Lower lobe of right lung (tissue), 2 donors: ENCODE results near the gene INTS1. TPM values are rescaled to one million over a fixed set of nuclear protein-coding genes. Genes with fewer than 3 reads are reported as not detected.

Experiments
- ATAC-seq, 2 donors: fragments of 200-7000 bp; cut with Tn5 transposase; one replicate each; pipeline ENCODE4 v1.9.1; 2020 to 2022; ENCODE audit warnings: mild to moderate bottlenecking in 2 of 2, moderate library complexity in 2 of 2
- DNase-seq: peaks from one replicate; pipeline ENCODE4 v3.0.0-alpha.2; 2020
- H3K27ac ChIP-seq: fragments of 200-600 bp; one replicate; pipeline ENCODE4 v1.8.0; 2022
- H3K27me3 ChIP-seq: fragments of 200-600 bp; one replicate; pipeline ENCODE4 v1.8.0; 2022; ENCODE audit warnings: low read depth
- H3K36me3 ChIP-seq: fragments of 200-600 bp; one replicate; pipeline ENCODE4 v1.8.0; 2022; ENCODE audit warnings: mild to moderate bottlenecking
- H3K4me1 ChIP-seq: fragments of 200-600 bp; one replicate; pipeline ENCODE4 v1.8.0; 2022
- H3K4me3 ChIP-seq: fragments of 200-600 bp; one replicate; pipeline ENCODE4 v1.8.0; 2022; ENCODE audit warnings: mild to moderate bottlenecking
- H3K9me3 ChIP-seq: fragments of 200-600 bp; one replicate; pipeline ENCODE4 v1.8.0; 2022
- intact Hi-C: fragments of 100-400 bp; cut with DNase I; formaldehyde crosslinking; loops from one replicate; pipeline ENCODE4 v1.11.0; 2022
- total RNA-seq: library from RNA; stranded (reverse); fragmentation: NEBNext Ultra II Directional; extraction: Animal tissue kit (Norgen Biotek cat#: 25700); gene quantifications from one replicate; pipeline ENCODE4 v1.2.1, GENCODE V29; 2021
- TF ChIP-seq, protein P1 (sequence below): fragments of 200-600 bp; IDR thresholded peaks from one replicate; pipeline ENCODE4 v1.8.0; 2022; ENCODE audit warnings: antibody characterized with exemption, mild to moderate bottlenecking
- donor health status: DM: no; HTN: yes; CAD: no; lungs with severe emphysema.

The INTS1 gene
- total RNA-seq, 1 donor from 2014 or later, result 50.8 TPM

DNA sequence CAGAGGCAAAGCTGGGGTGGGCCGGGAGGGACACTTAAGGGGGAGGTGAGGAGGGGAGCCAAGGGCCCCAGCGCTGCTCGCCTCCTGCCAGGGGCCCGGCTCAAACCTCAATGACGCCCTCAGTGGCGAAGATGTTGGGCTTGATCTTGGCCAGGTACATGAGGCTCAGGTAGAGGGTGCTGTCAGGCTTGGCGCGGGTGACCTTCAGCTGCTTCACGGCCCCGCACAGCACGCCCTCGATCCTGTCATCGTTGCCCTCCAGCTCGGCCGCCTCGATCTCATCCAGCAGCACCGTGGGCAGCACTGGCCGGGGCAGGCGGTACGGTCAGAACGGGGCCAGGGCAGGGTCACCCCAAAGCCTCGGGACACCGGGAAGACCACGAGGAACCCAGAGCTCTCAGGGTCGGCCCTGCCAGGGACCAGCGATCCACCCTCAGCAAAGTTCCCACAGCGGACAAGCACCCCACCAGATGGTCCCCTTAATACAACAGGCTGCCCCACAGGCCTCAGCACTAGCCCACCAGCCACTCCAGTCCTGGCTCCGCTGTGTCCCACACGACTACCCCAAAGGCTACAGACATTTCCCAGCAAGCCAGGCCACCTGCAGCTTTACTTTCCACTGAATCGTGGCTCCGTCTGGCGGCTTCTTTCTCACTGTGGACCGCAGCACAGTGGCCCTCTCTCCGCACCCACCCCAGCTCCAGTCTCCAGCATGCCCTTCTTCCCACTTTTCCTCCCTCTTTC, 4.0 kb downstream of the INTS1 start:
- Histone ChIP-seq H3K4me3 (no peak overlapping the region), H3K27ac (no peak overlapping the region), H3K9me3 (no peaks in the 10 kb centered on the region), H3K27me3 (no peaks in the 10 kb centered on the region), H3K36me3 (peaks cover 75% of the 10 kb centered on the region), H3K4me1 (peaks cover 22% of the 10 kb centered on the region)
- ATAC-seq (no peak), DNase-seq (no peak)
- TF ChIP-seq, protein P1, sequence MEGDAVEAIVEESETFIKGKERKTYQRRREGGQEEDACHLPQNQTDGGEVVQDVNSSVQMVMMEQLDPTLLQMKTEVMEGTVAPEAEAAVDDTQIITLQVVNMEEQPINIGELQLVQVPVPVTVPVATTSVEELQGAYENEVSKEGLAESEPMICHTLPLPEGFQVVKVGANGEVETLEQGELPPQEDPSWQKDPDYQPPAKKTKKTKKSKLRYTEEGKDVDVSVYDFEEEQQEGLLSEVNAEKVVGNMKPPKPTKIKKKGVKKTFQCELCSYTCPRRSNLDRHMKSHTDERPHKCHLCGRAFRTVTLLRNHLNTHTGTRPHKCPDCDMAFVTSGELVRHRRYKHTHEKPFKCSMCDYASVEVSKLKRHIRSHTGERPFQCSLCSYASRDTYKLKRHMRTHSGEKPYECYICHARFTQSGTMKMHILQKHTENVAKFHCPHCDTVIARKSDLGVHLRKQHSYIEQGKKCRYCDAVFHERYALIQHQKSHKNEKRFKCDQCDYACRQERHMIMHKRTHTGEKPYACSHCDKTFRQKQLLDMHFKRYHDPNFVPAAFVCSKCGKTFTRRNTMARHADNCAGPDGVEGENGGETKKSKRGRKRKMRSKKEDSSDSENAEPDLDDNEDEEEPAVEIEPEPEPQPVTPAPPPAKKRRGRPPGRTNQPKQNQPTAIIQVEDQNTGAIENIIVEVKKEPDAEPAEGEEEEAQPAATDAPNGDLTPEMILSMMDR, result no peak
- intact Hi-C loops, result no loop called here

DNA sequence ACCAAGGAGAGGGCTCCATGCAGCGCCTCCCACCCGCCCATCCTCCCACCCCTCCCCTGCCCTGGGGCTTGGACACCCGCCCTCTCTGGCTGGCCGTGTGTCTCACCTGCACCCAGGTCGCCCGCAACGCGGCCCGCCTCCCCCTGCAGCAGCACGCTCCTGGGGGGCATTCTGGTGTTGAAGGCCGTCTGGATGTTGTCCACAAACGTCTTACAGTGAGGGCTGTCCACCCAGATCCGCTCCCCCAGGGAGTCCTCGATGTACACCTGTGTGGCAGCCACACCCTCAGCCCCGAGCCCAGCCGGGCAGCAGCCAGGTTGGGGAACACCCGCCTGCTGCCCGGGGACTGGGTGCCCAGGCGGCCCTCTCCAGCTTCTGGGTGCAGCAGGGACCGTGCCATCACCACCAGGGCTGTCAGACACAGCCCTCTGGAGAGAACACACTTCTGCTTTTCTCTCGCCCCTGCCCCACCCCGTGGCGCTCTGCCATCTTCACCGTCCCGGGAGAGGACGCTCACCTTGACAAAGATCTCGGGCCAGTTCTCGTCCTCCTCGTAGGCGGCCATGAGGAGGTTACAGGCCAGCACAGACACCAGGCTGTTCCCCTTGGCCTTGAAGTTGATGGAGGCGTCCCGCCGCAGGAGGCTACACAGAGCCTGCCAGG, 4.7 kb downstream of the INTS1 start:
- Histone ChIP-seq H3K27ac (no peak overlapping the region), H3K4me1 (peaks cover 17% of the 10 kb centered on the region), H3K9me3 (no peaks in the 10 kb centered on the region), H3K36me3 (peaks cover 82% of the 10 kb centered on the region), H3K27me3 (no peaks in the 10 kb centered on the region), H3K4me3 (no peak overlapping the region)
- DNase-seq (no peak), ATAC-seq (no peak)
- TF ChIP-seq, protein P1, result no peak
- intact Hi-C loops, result no loop called here

DNA sequence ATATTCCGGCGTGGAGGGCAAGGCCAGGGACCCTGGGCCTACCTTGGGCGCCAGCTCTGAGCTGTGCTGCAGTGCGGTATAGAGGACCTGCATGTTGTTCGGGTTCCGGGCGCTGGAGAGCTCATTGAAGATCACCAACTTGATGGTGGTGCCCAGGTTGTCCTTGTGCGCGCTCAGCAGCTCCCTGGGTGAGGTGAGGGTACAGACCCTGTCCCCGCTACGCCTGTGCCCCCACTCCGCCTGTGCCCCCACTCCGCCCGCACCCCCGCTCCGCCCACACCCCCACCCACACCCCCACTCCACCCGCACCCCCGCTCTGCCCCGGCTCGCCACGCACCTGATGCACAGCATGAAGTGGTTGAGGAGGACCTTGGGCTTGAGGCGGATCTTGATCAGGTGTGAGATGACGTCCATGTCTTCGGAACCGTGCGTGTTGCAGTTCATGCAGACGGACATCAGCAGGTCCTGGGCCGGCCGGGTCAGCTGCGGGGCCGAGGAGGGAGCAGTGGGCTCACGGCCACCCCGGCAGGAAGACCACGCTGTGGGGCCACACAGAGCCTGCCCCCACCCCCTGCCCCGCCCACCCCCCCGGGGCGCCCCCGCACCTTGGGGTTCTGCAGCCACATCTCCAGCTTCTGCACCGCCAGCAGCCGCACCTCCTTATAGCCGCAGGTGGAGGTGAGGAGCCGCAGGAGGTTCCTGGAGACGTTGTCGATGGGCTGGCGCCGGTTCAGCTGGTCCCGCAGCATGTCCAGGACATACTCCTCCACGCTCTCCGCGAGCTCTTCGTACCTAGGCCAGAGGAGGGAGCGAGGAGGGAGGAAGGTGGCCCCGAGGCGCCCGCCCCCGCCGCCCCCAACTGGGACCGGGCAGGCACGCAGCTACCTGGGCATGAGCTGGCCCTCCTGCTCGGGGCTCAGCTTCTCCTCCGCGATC, 5.6 kb downstream of the INTS1 start:
- peaks cover 91% of the 10 kb centered on the region for H3K36me3 ChIP-seq
- TF ChIP-seq, protein P1, result no peak
- ATAC-seq (no peak), DNase-seq (no peak)
- no peaks in the 10 kb centered on the region for H3K27me3 ChIP-seq
- no peak overlapping the region for H3K27ac ChIP-seq
- H3K4me3 ChIP-seq, result no peak overlapping the region
- no peaks in the 10 kb centered on the region for H3K9me3 ChIP-seq
- peaks cover 17% of the 10 kb centered on the region for H3K4me1 ChIP-seq
- intact Hi-C loops, result no loop called here

DNA sequence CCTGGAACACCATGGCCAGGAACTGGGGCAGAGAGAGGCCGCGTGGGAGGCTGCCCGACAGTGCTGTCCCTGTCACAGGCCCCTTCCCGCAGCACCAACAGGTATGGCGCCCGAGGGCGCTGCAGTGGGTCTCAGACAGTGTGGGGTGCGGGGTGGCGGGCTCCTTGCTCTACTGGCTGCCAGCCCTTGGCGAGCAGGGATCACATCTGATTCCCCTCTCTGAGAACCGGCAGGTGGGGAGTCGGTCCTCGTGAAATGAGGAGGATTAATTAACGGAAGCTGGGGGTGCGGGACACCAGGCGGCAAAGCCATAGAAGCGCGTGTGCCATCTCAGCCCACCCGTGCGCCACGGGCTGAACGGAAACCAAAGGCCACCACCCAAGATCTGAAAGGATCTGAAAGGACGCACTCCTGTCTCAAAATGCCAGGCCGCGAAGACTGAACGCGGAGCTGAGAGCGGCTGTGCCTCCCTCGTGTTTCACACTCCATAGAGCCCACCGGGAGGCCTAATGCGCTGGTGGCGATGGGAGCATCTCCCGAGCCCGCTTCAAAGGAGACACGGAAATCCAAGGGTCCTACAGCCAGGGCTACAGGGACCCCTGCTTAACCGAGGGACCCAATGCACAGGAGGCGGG, 6.8 kb downstream of the INTS1 start:
- Histone ChIP-seq H3K9me3 (no peaks in the 10 kb centered on the region), H3K27me3 (no peaks in the 10 kb centered on the region), H3K4me1 (peaks cover 6% of the 10 kb centered on the region), H3K27ac (no peak overlapping the region), H3K36me3 (peaks cover 96% of the 10 kb centered on the region), H3K4me3 (no peak overlapping the region)
- intact Hi-C loops, result no loop called here
- ATAC-seq (no peak), DNase-seq (no peak)
- TF ChIP-seq, protein P1, result no peak
